ENCODE measurements around the gene HNRNPL. TPM values are rescaled to one million over a fixed set of nuclear protein-coding genes. Genes with fewer than 3 reads are reported as not detected.
A peak's percentile ranks its signal among the peaks of the same experiment; 100 is the strongest.

Gene HNRNPL
- total and polyA plus RNA-seq, 9 of the 15 experiments (the other 6 are each of a cell fraction or from before 2014, with no cell fraction given): 39.5 to 610 (median 299) TPM

GRCh38 chr19:38877781-38878574 lies 28.2 kb upstream of the HNRNPL start, which contains the start of gene RINL (continued):
- TF ChIP-seq ZBTB11 (CRISPR knock-in tag; IDR thresholded peaks at IDR 0.05) (peak in 1 of 3 experiments; percentile 77; a peak in 2 of 6 replicates), DLX4 (CRISPR knock-in tag; IDR thresholded peaks at IDR 0.05) (no peak), RBM25 (IDR thresholded peaks at IDR 0.05; ENCODE audit: low read depth, low read length, severe bottlenecking) (no peak), SP2 (IDR thresholded peaks at IDR 0.05; ENCODE audit: extremely low read depth, low read depth, low read length, poor library complexity, severe bottlenecking) (no peak), NFXL1 (CRISPR knock-in tag; IDR thresholded peaks at IDR 0.05) (no peak), ESRRB (CRISPR knock-in tag; IDR thresholded peaks at IDR 0.05; ENCODE audit: borderline replicate concordance) (no peak), YBX1 (IDR thresholded peaks at IDR 0.05) (no peak), SMAD4 (CRISPR knock-in tag; conservative IDR thresholded peaks at IDR 0.05) (0 out of 2 replicates have a peak, but pooled peaks have one; percentile 35), MAX (CRISPR knock-in tag; IDR thresholded peaks at IDR 0.05) (0 out of 2 replicates have a peak, but pooled peaks have one; percentile 35), ZFP30 (CRISPR knock-in tag; IDR thresholded peaks at IDR 0.05; ENCODE audit: borderline replicate concordance) (no peak), MECOM (CRISPR knock-in tag; IDR thresholded peaks at IDR 0.05) (no peak), ZNF518B (CRISPR knock-in tag; IDR thresholded peaks at IDR 0.05) (no peak), U2AF2 (optimal IDR thresholded peaks at IDR 0.05; ENCODE audit: low read depth, low read length) (no peak), HSF4 (CRISPR knock-in tag; IDR thresholded peaks at IDR 0.05; ENCODE audit: borderline replicate concordance) (no peak), ZBTB7A (IDR thresholded peaks at IDR 0.05; ENCODE audit: borderline replicate concordance, control insufficient read depth, low read depth, low read length) (no peak), THRAP3 (IDR thresholded peaks at IDR 0.05; ENCODE audit: borderline replicate concordance) (no peak), BRD9 (IDR thresholded peaks at IDR 0.05; ENCODE audit: low read depth, partially characterized antibody) (no peak), ZNF445 (CRISPR knock-in tag; IDR thresholded peaks at IDR 0.05; ENCODE audit: low read depth) (no peak)
